Measurements from ENCODE around the gene GDPD3. TPM values are rescaled to one million over a fixed set of nuclear protein-coding genes. Genes with fewer than 3 reads are reported as not detected.

Gene GDPD3
- total RNA-seq, 1 experiment from 2014 or later: 0.67 TPM

- DNase-seq (ENCODE audit: extremely low read depth, low read depth): peak; percentile 82
Measured at GRCh38 chr16:30096105-30096861, 17.1 kb downstream of the GDPD3 start, which contains the start of gene YPEL3. Gene YPEL3, minus strand, starts transcription at chr16:30096213. Its CDS starts 731 bp downstream, at chr16:30095482.

DNA sequence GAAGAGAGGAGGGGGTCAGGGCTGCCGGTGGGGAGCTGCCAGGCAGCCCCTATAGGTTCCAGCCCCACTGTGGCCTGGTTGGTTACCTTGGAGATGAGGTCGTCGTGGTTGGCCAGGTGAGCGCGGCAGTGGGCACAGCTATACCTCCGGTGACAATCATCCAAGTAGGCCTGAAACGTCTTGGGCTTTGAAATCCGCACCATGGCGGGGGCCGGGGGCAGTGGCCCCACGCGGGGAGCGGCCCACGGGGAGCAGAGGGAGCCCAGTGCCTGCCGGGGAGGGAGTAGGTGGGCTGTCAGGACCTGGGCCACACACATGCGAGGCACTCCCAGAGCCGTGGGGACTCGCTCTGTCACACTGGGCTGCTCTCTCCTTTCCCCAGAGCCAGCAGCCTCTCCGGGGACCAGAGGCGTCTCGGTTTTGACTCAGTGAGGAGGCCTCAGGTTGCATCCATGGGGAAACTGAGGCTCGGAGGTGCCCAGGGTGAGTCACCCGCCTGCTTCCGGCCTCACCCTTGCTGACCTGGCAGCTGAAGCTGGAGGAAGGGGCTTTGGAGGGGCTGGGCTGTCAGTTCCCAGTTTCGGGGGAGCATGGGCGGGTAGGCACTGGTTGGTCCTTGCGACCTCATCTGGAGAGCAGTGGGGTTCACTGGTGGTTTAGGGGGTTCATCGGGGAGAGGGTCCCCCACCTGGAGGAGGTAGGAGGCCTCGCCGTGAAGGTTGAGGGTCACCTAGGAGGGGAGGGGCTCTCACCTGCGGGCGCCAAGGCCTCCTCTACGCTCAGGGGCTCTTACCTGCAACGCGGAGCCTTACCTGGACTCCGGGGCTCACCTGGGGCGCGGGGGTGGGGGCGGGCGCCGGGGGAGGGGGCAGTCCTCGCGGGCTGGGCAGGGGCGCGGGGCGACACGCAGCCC, 17.9 kb downstream of the GDPD3 start:
- DNase-seq (ENCODE audit: extremely low read depth, low read depth): no peak

DNA sequence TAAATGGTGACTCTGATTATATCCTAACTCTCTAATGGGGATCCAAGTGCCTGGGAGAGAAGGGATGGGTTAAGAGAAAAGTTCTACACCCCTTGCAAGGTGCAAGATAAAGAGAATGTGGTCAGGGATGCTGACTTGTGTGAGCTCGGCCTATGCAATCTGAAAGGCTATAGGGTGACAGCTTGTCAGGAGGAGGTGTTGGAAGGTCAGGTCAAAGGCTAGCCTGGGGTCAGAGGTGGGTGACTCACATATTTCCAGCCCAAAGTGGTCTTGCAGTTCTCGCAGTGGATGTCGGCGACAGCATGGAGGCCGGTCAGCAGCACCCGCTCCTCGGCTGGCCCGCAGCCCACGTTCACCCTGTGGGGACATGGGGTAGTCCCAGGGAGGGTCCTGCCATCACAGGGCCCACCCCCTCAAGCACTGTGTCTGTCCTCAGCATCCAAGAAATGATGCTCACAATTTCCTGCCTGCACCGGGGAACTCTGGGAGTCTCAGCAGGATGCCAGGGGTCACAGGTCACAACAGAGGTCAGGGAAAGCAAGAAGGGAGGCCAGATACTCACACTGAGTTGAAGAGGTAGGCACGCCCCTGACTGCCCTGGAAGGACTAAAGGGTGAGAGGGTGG, 18.7 kb downstream of the GDPD3 start:
- no peak for DNase-seq (ENCODE audit: extremely low read depth, low read depth)

- DNase-seq (ENCODE audit: extremely low read depth, low read depth): peak; percentile 54
Measured at GRCh38 chr16:30092373-30093010, 20.8 kb downstream of the GDPD3 start.

GRCh38 chr16:30091474-30092372, 21.6 kb downstream of the GDPD3 start, which contains the start of gene TBX6:
Gene TBX6, minus strand, starts transcription at chr16:30091924. Its CDS starts 731 bp downstream, at chr16:30091193.
- DNase-seq (ENCODE audit: extremely low read depth, low read depth): peak; percentile 89

DNA sequence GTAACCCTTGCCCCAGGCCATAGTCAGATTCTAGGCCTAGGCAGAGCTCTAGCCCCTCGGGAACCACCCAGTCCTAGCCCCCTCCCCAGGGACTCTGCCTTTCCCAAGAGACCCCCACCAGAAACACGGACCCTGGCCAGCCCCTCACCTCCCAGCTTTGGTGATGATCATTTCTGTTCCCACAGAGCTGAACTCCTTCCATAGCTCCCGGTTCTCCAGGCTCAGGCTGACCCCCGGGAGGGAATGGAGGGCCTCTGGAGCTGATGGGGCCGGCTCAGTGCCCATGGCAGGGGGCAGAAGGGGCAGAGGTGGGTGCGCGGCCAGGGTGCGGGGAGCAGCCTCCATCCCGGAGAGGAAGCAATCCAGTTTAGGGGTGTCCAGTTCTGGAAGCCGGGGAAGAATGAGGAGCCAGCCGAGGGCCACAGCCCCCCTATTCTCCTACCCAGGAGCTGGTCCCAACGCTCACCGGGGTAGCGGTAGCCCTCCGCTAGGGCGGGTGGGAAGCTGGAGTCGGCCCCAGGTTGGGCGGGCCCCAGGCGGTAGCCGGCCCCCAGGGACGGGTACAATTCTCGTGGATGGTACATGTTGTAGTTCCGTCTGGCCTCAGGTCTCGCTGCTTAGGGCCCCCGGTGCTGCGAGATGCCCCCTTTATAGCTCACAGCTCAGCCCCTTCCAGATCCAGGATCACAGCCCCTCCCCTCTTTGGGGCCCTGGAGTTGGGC, 22.6 kb downstream of the GDPD3 start:
- no peak for DNase-seq (ENCODE audit: extremely low read depth, low read depth)

GRCh38 chr16:30088832-30089624, 24.3 kb downstream of the GDPD3 start:
- no peak for DNase-seq (ENCODE audit: extremely low read depth, low read depth)

GRCh38 chr16:30088237-30088831, 25.0 kb downstream of the GDPD3 start:
- no peak for DNase-seq (ENCODE audit: extremely low read depth, low read depth)

DNA sequence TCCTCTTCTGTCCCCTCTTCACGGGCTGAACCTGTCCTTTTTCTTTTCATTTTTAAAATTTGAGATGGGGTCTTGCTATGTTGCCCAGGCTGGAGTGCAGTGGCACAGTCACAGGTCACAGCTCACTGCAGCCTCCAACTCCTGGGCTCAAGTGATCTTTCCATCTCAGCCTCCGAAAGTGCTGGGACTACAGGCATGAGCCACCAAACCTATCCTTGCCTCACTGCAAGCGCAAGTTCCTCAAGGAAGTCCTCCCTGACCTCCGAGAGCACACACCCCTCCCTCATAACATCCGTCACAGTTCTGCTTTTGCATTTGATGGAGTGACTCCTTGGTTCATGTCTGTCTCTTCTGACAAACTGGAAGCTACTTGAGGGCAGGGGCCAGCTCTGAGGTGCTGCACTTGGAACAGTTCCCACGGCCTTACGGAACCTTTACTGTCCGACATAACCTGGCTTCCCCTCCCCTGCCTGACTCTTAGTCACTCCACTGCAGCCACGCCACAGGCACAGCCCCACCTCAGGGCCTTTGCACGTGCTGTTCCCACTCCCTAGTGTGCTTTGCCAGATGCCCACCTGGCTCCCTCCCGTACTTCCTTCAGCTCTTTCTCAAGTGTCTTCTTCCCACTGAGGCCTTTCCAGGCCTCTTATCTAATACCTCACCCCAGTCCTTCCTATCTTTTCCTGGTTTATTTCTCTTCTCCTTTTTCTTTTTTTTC, 26.0 kb downstream of the GDPD3 start:
- DNase-seq (ENCODE audit: extremely low read depth, low read depth): no peak

DNA sequence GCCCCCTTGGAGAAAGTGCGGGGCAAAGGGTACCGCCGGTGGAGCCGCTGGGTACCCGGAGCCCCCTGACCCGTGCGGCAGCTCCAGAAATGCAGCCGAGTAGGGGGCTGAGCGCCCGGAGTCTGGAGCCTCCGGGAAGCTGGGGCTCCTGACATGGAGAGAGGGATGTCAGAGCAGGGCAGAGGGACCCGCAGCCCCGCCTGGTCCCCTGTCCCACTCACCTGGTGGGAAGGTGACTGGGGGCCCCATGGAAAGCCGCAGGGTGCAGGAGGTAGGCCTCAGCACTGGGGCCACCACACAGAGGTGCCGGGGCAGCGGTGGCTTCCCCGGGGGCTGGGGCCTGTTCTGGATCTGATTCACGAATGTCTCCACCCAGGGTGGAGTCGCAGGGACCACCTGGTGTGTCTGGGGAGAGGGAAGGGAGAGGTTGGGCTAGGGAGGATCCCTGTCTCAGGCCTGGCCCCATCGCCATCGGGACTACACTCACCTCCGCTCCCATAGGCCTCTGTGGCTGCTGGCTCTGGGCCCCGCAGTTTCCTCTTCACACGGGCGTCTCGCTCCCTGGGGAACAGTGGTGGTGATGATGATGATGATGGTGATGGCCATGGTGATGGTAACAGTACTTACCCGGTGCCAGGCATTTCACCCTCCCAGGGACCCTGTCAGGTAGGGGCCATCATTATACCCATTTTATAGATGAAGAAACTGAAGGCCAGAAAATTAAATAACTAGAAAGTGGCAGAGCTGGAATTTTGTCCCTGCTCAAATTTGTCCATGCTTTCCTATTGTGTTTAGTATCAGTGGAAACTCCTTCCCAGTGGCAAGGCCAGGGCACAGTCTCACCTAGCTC, 26.8 kb downstream of the GDPD3 start:
- DNase-seq (ENCODE audit: extremely low read depth, low read depth): no peak

- DNase-seq (ENCODE audit: extremely low read depth, low read depth): no peak
Measured at GRCh38 chr16:30085820-30086219, 27.5 kb downstream of the GDPD3 start.

- no peak for DNase-seq (ENCODE audit: extremely low read depth, low read depth)
Measured at GRCh38 chr16:30085247-30085646, 28.1 kb downstream of the GDPD3 start.

DNA sequence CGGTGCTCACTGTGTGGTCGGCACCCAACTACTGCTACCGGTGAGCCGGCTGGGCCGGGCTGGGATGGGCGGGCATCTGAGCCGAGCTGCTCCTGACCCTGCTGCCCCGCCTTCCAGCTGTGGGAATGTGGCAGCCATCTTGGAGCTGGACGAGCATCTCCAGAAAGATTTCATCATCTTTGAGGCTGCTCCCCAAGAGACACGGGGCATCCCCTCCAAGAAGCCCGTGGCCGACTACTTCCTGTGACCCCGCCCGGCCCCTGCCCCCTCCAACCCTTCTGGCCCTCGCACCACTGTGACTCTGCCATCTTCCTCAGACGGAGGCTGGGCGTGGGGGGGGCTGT, 28.5 kb downstream of the GDPD3 start:
- DNase-seq (ENCODE audit: extremely low read depth, low read depth): no peak

GRCh38 chr16:30084096-30084815, 29.1 kb downstream of the GDPD3 start:
- DNase-seq (ENCODE audit: extremely low read depth, low read depth): no peak

DNA sequence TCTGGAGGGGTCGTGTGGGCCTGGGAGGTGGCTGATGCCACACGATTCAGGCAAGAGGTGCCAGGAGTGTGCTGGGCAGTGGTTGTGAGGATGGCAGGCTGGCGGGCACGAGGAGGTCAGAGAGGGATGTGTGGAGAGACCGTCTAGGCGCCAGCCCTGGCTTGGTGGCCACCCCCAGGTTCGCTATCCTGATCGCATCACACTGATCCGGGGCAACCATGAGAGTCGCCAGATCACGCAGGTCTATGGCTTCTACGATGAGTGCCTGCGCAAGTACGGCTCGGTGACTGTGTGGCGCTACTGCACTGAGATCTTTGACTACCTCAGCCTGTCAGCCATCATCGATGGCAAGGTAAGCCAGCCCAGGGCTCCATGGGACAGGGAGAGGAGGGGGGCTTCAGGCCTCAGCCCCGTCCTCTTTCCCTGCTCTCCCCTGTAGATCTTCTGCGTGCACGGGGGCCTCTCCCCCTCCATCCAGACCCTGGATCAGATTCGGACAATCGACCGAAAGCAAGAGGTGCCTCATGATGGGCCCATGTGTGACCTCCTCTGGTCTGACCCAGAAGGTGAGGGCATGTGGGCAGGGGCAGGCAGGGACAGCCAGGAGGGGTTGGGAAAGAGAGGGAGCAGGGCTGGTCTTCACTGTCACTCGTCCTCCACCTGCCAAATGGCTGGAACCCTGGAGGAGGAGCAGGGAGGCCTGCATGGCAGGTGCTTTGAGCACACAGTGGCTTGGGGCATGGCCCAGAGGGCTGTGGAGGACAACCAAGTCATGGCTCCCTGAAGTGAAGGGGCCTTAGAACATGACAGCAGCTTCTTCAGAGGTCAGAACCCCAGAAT, 29.9 kb downstream of the GDPD3 start:
- no peak for DNase-seq (ENCODE audit: extremely low read depth, low read depth)

Data from NCI-H460 (cell line).